Karpas-422 (cell line): ENCODE measurements around the gene TTC21B. TPM values are rescaled to one million over a fixed set of nuclear protein-coding genes. Genes with fewer than 3 reads are reported as not detected.

Source experiments
- DNase-seq: peaks from one replicate; pipeline ENCODE4 v3.0.0-alpha.2; 2015
- H2AFZ ChIP-seq: fragments of 200-600 bp; sonication (generic); 2 replicates; pipeline ENCODE4 v1.6.1; 2014; ENCODE audit warnings: antibody characterized with exemption, low read length, mixed read lengths
- H3K27ac ChIP-seq: fragments of 200-600 bp; sonication (generic); 2 replicates; pipeline ENCODE4 v1.5.1; 2014; ENCODE audit warnings: mild to moderate bottlenecking, low read length, moderate library complexity
- H3K27me3 ChIP-seq: fragments of 200-600 bp; sonication (generic); 2 replicates; pipeline ENCODE4 v1.6.1; 2014; ENCODE audit warnings: low read length, mixed read lengths
- H3K36me3 ChIP-seq: fragments of 200-600 bp; sonication (generic); 2 replicates; pipeline ENCODE4 v1.6.1; 2014; ENCODE audit warnings: low read length, mixed read lengths; ENCODE audit not compliant: insufficient read depth
- H3K4me1 ChIP-seq: fragments of 200-600 bp; sonication (generic); 2 replicates; pipeline ENCODE4 v1.6.1; 2014; ENCODE audit warnings: mild to moderate bottlenecking, low read length, mixed read lengths
- H3K4me2 ChIP-seq: fragments of 200-600 bp; sonication (generic); 2 replicates; pipeline ENCODE4 v1.6.1; 2014; ENCODE audit warnings: low read length, low read depth, mild to moderate bottlenecking; ENCODE audit not compliant: poor library complexity, severe bottlenecking
- H3K4me3 ChIP-seq: fragments of 200-600 bp; sonication (generic); 2 replicates; pipeline ENCODE4 v1.5.1; 2014; ENCODE audit warnings: mild to moderate bottlenecking, antibody characterized with exemption, low read length, mixed read lengths
- H3K79me2 ChIP-seq: fragments of 200-600 bp; sonication (generic); 2 replicates; pipeline ENCODE4 v1.6.1; 2014; ENCODE audit warnings: mild to moderate bottlenecking, low read length, mixed read lengths
- H3K9ac ChIP-seq: fragments of 200-600 bp; sonication (generic); 2 replicates; pipeline ENCODE4 v1.6.0; 2014; ENCODE audit warnings: low read length
- H3K9me2 ChIP-seq: fragments of 200-600 bp; sonication (generic), shearing (Covaris generic); replicated peaks from 2 replicates; pipeline ENCODE4 v1.6.0; 2014; ENCODE audit warnings: mild to moderate bottlenecking, low read length, moderate library complexity; ENCODE audit not compliant: insufficient read depth
- H3K9me3 ChIP-seq: fragments of 300-700, 200-600 bp; sonication (generic); 2 replicates; pipeline ENCODE4 v1.6.1; 2014; ENCODE audit warnings: low read length, mixed read lengths
- H4K20me1 ChIP-seq: fragments of 200-600 bp; sonication (generic); 2 replicates; pipeline ENCODE4 v1.6.1; 2014; ENCODE audit warnings: mild to moderate bottlenecking, antibody characterized with exemption, low read length, low read depth; ENCODE audit not compliant: insufficient read depth
- total RNA-seq: library from RNA; depleted of rRNA; stranded (reverse); fragments of >200 nt; shearing (Covaris generic); gene quantifications from 2 replicates; pipeline ENCODE4 v1.2.3, GENCODE V29; 2014; ENCODE audit warnings: low replicate concordance

Gene TTC21B
- total RNA-seq, 1 experiment from 2014 or later = 47.8 TPM

GRCh38 chr2:165913636-165914035 is 39.9 kb downstream of the TTC21B start:
- DNase-seq = no peak
- H3K9me2 ChIP-seq = no peaks in the 10 kb centered on the region
- H3K36me3 ChIP-seq = peaks cover 42% of the 10 kb centered on the region
- H3K79me2 ChIP-seq = no peaks in the 10 kb centered on the region
- H3K4me3 ChIP-seq = no peak overlapping the region
- no peak overlapping the region for H3K27ac ChIP-seq
- no peak overlapping the region for H3K9ac ChIP-seq
- H3K27me3 ChIP-seq = no peaks in the 10 kb centered on the region
- H3K9me3 ChIP-seq = no peaks in the 10 kb centered on the region
- no peaks in the 10 kb centered on the region for H4K20me1 ChIP-seq
- no peak overlapping the region for H3K4me2 ChIP-seq
- H3K4me1 ChIP-seq = no peaks in the 10 kb centered on the region
- no peak overlapping the region for H2AFZ ChIP-seq

GRCh38 chr2:165911981-165912380 is 41.6 kb downstream of the TTC21B start:
- DNase-seq = no peak
- Histone ChIP-seq H3K9me3 (no peaks in the 10 kb centered on the region), H3K4me3 (no peak overlapping the region), H3K9ac (no peak overlapping the region), H4K20me1 (no peaks in the 10 kb centered on the region), H3K4me2 (no peak overlapping the region), H3K79me2 (no peaks in the 10 kb centered on the region), H3K4me1 (no peaks in the 10 kb centered on the region), H2AFZ (no peak overlapping the region), H3K36me3 (peaks cover 45% of the 10 kb centered on the region), H3K9me2 (no peaks in the 10 kb centered on the region), H3K27ac (no peak overlapping the region), H3K27me3 (no peaks in the 10 kb centered on the region)

DNA sequence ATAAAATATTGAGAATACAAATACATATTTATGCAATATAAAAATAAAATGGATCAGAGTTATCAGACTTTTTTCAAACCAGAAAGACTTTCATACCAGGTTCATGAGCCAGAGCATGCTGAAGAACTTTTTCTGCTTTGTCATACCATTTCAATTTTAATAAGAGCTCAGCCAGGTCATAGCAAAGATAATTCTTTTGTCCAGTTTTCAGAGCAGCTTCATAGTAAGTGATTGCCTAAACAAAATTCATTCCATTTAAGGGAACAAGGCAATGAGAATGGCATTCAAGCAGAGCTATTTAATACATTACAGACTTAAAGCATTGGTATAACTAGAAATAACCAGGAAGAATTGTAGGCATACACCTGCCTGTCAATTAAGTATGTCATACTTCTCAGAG is 42.3 kb downstream of the TTC21B start:
- Histone ChIP-seq H3K9me3 (no peaks in the 10 kb centered on the region), H3K4me3 (no peak overlapping the region), H2AFZ (no peak overlapping the region), H3K4me2 (no peak overlapping the region), H3K4me1 (no peaks in the 10 kb centered on the region), H3K9ac (no peak overlapping the region), H3K79me2 (no peaks in the 10 kb centered on the region), H3K27me3 (no peaks in the 10 kb centered on the region), H3K36me3 (peaks cover 45% of the 10 kb centered on the region), H3K9me2 (no peaks in the 10 kb centered on the region), H3K27ac (no peak overlapping the region), H4K20me1 (no peaks in the 10 kb centered on the region)
- no peak for DNase-seq

GRCh38 chr2:165909466-165909865 is 44.1 kb downstream of the TTC21B start:
- Histone ChIP-seq H3K9me2 (no peaks in the 10 kb centered on the region), H3K4me2 (no peak overlapping the region), H2AFZ (no peak overlapping the region), H3K79me2 (no peaks in the 10 kb centered on the region), H3K27ac (no peak overlapping the region), H3K4me3 (no peak overlapping the region), H3K9me3 (peaks cover 3% of the 10 kb centered on the region; the same call in 1 of the 2 replicates), H3K27me3 (no peaks in the 10 kb centered on the region), H3K4me1 (no peaks in the 10 kb centered on the region), H3K9ac (no peak overlapping the region), H4K20me1 (no peaks in the 10 kb centered on the region), H3K36me3 (peaks cover 46% of the 10 kb centered on the region)
- no peak for DNase-seq

DNA sequence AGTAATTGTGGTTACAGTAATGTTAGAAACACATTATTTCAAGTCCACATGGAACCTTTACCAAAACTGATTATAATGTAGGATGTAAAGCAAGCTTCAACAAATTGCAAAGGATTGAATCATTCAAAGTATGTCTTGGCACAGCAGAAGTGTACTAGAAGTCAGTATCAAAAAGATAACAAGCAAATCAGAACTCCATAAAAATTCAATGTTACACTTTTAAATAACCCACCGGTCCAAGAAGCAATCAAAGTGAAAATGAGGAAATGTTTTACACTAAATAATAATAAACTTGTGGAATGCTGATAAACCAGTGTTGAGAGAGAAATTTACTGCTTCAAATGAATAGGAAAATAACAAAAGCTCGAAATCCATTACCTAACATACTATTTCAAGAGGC is 47.7 kb downstream of the TTC21B start:
- H3K4me2 ChIP-seq = no peak overlapping the region
- peaks cover 3% of the 10 kb centered on the region; the same call in 1 of the 2 replicates for H3K9me3 ChIP-seq
- no peaks in the 10 kb centered on the region for H4K20me1 ChIP-seq
- DNase-seq = no peak
- no peak overlapping the region for H3K4me3 ChIP-seq
- no peaks in the 10 kb centered on the region for H3K9me2 ChIP-seq
- peaks cover 51% of the 10 kb centered on the region for H3K36me3 ChIP-seq
- no peaks in the 10 kb centered on the region for H3K79me2 ChIP-seq
- no peak overlapping the region for H3K27ac ChIP-seq
- H3K4me1 ChIP-seq = no peaks in the 10 kb centered on the region
- no peak overlapping the region for H2AFZ ChIP-seq
- H3K9ac ChIP-seq = no peak overlapping the region
- no peaks in the 10 kb centered on the region for H3K27me3 ChIP-seq

GRCh38 chr2:165905269-165905668 is 48.3 kb downstream of the TTC21B start:
- no peak for DNase-seq
- Histone ChIP-seq H3K36me3 (peaks cover 51% of the 10 kb centered on the region), H3K27me3 (no peaks in the 10 kb centered on the region), H3K4me1 (no peaks in the 10 kb centered on the region), H2AFZ (no peak overlapping the region), H3K9me2 (no peaks in the 10 kb centered on the region), H3K9me3 (peaks cover 3% of the 10 kb centered on the region; the same call in 1 of the 2 replicates), H3K4me2 (no peak overlapping the region), H3K4me3 (no peak overlapping the region), H3K27ac (no peak overlapping the region), H3K9ac (no peak overlapping the region), H4K20me1 (no peaks in the 10 kb centered on the region), H3K79me2 (no peaks in the 10 kb centered on the region)

DNA sequence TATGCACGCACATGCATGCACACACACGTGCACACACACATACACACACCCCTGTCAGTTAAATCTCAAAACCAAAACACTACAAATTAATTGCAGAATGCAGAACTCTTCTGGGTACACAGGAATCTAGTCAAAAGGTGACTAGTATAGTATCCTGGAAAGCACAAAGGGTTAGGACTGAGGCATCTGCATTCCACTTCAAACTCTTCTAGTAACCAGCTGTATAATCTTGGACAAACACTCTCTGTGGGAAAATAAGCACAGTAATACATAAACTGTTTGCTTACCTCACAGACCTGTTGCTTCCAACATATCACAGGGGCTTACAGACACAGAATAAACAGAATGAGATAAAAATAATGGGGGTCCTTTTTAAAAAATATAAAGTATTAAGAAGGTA is 49.1 kb downstream of the TTC21B start:
- H3K9ac ChIP-seq = no peak overlapping the region
- H3K79me2 ChIP-seq = no peaks in the 10 kb centered on the region
- no peak overlapping the region for H3K27ac ChIP-seq
- no peaks in the 10 kb centered on the region for H3K9me2 ChIP-seq
- DNase-seq = no peak
- H4K20me1 ChIP-seq = no peaks in the 10 kb centered on the region
- H3K4me1 ChIP-seq = no peaks in the 10 kb centered on the region
- H3K4me2 ChIP-seq = no peak overlapping the region
- H3K27me3 ChIP-seq = no peaks in the 10 kb centered on the region
- H3K36me3 ChIP-seq = peaks cover 50% of the 10 kb centered on the region
- no peak overlapping the region for H3K4me3 ChIP-seq
- H2AFZ ChIP-seq = no peak overlapping the region
- peaks cover 3% of the 10 kb centered on the region; the same call in 1 of the 2 replicates for H3K9me3 ChIP-seq

GRCh38 chr2:165903406-165903805 is 50.2 kb downstream of the TTC21B start:
- Histone ChIP-seq H3K27ac (no peak overlapping the region), H3K4me3 (no peak overlapping the region), H3K4me2 (no peak overlapping the region), H4K20me1 (no peaks in the 10 kb centered on the region), H3K9me3 (peaks cover 3% of the 10 kb centered on the region; the same call in 1 of the 2 replicates), H3K36me3 (peaks cover 56% of the 10 kb centered on the region), H3K9me2 (no peaks in the 10 kb centered on the region), H3K79me2 (no peaks in the 10 kb centered on the region), H3K9ac (no peak overlapping the region), H3K4me1 (no peaks in the 10 kb centered on the region; the same call in 1 of the 2 replicates), H2AFZ (no peak overlapping the region), H3K27me3 (no peaks in the 10 kb centered on the region)
- DNase-seq = no peak

- Histone ChIP-seq H3K9me2 (no peaks in the 10 kb centered on the region), H4K20me1 (no peaks in the 10 kb centered on the region), H3K27me3 (no peaks in the 10 kb centered on the region), H3K4me2 (no peak overlapping the region), H3K4me3 (no peak overlapping the region), H3K9me3 (peaks cover 3% of the 10 kb centered on the region; the same call in 1 of the 2 replicates), H3K36me3 (peaks cover 59% of the 10 kb centered on the region), H2AFZ (no peak overlapping the region), H3K9ac (no peak overlapping the region), H3K79me2 (no peaks in the 10 kb centered on the region), H3K4me1 (peaks cover 4% of the 10 kb centered on the region), H3K27ac (no peak overlapping the region)
- DNase-seq = no peak
Measured at GRCh38 chr2:165902934-165903333, 50.6 kb downstream of the TTC21B start.
